GM23248 (cell line): ENCODE measurements around the gene UGDH. TPM values are rescaled to one million over a fixed set of nuclear protein-coding genes. Genes with fewer than 3 reads are reported as not detected.
A peak's percentile ranks its signal among the peaks of the same experiment; 100 is the strongest.

ENCODE experiments used
- DNase-seq: peaks from one replicate; pipeline ENCODE4 v3.0.0-alpha.2; 2015
- H2AFZ ChIP-seq: fragments of 200-600 bp; sonication (generic); 2 replicates; pipeline ENCODE4 v1.6.1; 2016; ENCODE audit warnings: antibody characterized with exemption
- H3F3A ChIP-seq: fragments of 200-600 bp; sonication (generic); 2 replicates; pipeline ENCODE4 v1.6.1; 2016; ENCODE audit warnings: mild to moderate bottlenecking, antibody characterized with exemption, mixed run types; ENCODE audit not compliant: insufficient read depth
- H3K27ac ChIP-seq: fragments of 200-600 bp; sonication (generic); 2 replicates; pipeline ENCODE4 v1.5.1; 2016; ENCODE audit warnings: mild to moderate bottlenecking
- H3K27me3 ChIP-seq: fragments of 200-600 bp; sonication (generic); replicated peaks from 2 replicates; pipeline ENCODE4 v1.6.1; 2016; ENCODE audit warnings: mild to moderate bottlenecking; ENCODE audit not compliant: insufficient read depth
- H3K36me3 ChIP-seq: fragments of 200-600 bp; sonication (generic); 2 replicates; pipeline ENCODE4 v1.6.1; 2016; ENCODE audit warnings: low read depth, mild to moderate bottlenecking
- H3K4me1 ChIP-seq: fragments of 200-600 bp; sonication (generic); 2 replicates; pipeline ENCODE4 v1.6.1; 2016; ENCODE audit warnings: mild to moderate bottlenecking; ENCODE audit not compliant: insufficient read depth
- H3K4me2 ChIP-seq: fragments of 200-600 bp; sonication (generic); one replicate; pipeline ENCODE4 v1.6.1; 2016; ENCODE audit warnings: mild to moderate bottlenecking; ENCODE audit not compliant: unreplicated experiment
- H3K4me3 ChIP-seq: fragments of 200-600 bp; sonication (generic); 2 replicates; pipeline ENCODE4 v1.5.1; 2016; ENCODE audit warnings: mild to moderate bottlenecking
- H3K79me2 ChIP-seq: fragments of 200-600 bp; sonication (generic); 2 replicates; pipeline ENCODE4 v1.6.1; 2016; ENCODE audit warnings: mild to moderate bottlenecking; ENCODE audit not compliant: insufficient read depth
- H3K9ac ChIP-seq: fragments of 200-600 bp; sonication (generic); 2 replicates; pipeline ENCODE4 v1.6.1; 2016; ENCODE audit warnings: mild to moderate bottlenecking
- H3K9me2 ChIP-seq: fragments of 200-600 bp; sonication (generic); 2 replicates; pipeline ENCODE4 v1.6.1; 2016; ENCODE audit warnings: mixed run types, mild to moderate bottlenecking, moderate library complexity; ENCODE audit not compliant: insufficient read depth
- H3K9me3 ChIP-seq: fragments of 200-600 bp; sonication (generic); one replicate; pipeline ENCODE4 v1.6.1; 2017; ENCODE audit warnings: low read depth
- H4K20me1 ChIP-seq: fragments of 200-600 bp; sonication (generic); 2 replicates; pipeline ENCODE4 v1.6.0; 2016; ENCODE audit not compliant: insufficient read depth
- EZH2 ChIP-seq: fragments of 200-600 bp; sonication (generic); IDR thresholded peaks from 2 replicates; pipeline ENCODE4 v1.6.1; 2018; ENCODE audit warnings: antibody characterized with exemption, mild to moderate bottlenecking; ENCODE audit not compliant: insufficient read depth, poor library complexity, severe bottlenecking
- EZH2phosphoT487 ChIP-seq: fragments of 200-600 bp; sonication (generic); IDR thresholded peaks from 2 replicates; pipeline ENCODE4 v1.6.1; 2018; ENCODE audit warnings: antibody characterized with exemption, moderate library complexity, mild to moderate bottlenecking, low read depth; ENCODE audit not compliant: insufficient read depth
- WGBS, 2 experiments: methylation state at CpG; one replicate each; pipeline ENCODE4 v1.1.6; 2015 to 2017; ENCODE audit warnings: low lambda C conversion rate in 2 of 2, low coverage in 1 of 2; ENCODE audit errors: missing lambda C conversion rate in 2 of 2; 5-methylcytosine and 5-hydroxymethylcytosine counted together
- in situ Hi-C: fragments of 300-500 bp; cut with MboI; formaldehyde crosslinking; loops from 2 replicates; pipeline ENCODE4 v1.15.0; 2020
- polyA plus RNA-seq: library from polyadenylated mRNA; unstranded; fragments of >200 nt; fragmentation: Nextera tagmentation; extraction: Ambion mirVana; gene quantifications from 2 replicates; pipeline ENCODE4 v1.2.1, GENCODE V29; 2016
- total RNA-seq: library from RNA; depleted of rRNA; stranded (reverse); fragments of >200 nt; shearing (Covaris generic); gene quantifications from 2 replicates; pipeline ENCODE4 v1.2.3, GENCODE V29; 2014

The UGDH gene
- total and polyA plus RNA-seq, 2 experiments from 2014 or later: 140 to 263 TPM

GRCh38 chr4:39562792-39563191 is 35.6 kb upstream of the UGDH start:
- in situ Hi-C loops: no loop called here
- Histone ChIP-seq H3F3A (peaks cover 28% of the 10 kb centered on the region), H3K4me1 (peaks cover 9% of the 10 kb centered on the region), H3K9me3 (no peaks in the 10 kb centered on the region), H3K4me2 (no peak overlapping the region), H2AFZ (no peak overlapping the region), H3K4me3 (no peak overlapping the region), H3K79me2 (no peaks in the 10 kb centered on the region), H4K20me1 (no peaks in the 10 kb centered on the region), H3K9me2 (no peaks in the 10 kb centered on the region), H3K9ac (no peak overlapping the region), H3K27me3 (no peaks in the 10 kb centered on the region), H3K36me3 (peaks cover 13% of the 10 kb centered on the region; the same call in 1 of the 2 replicates), H3K27ac (no peak overlapping the region)
- no peak for TF ChIP-seq EZH2phosphoT487
- TF ChIP-seq EZH2: no peak
- WGBS, 2 experiments: 87 to 90% methylated on average over 5 of the region's 5 CpGs
- DNase-seq: no peak

GRCh38 chr4:39559626-39560025 is 32.4 kb upstream of the UGDH start:
- H3K27ac ChIP-seq: no peak overlapping the region
- H2AFZ ChIP-seq: no peak overlapping the region
- no peaks in the 10 kb centered on the region for H3K4me1 ChIP-seq
- no peaks in the 10 kb centered on the region for H3K27me3 ChIP-seq
- DNase-seq: peak; percentile 30
- no peak overlapping the region for H3K9ac ChIP-seq
- H3K9me3 ChIP-seq: no peaks in the 10 kb centered on the region
- no peaks in the 10 kb centered on the region for H4K20me1 ChIP-seq
- in situ Hi-C loops: no loop called here
- H3K36me3 ChIP-seq: peaks cover 4% of the 10 kb centered on the region; the same call in 1 of the 2 replicates
- H3K9me2 ChIP-seq: no peaks in the 10 kb centered on the region
- WGBS, 2 experiments: 83 to 87% methylated on average over 9 of the region's 9 CpGs
- peaks cover 5% of the 10 kb centered on the region for H3F3A ChIP-seq
- no peak overlapping the region for H3K4me3 ChIP-seq
- TF ChIP-seq EZH2 (no peak), EZH2phosphoT487 (no peak)
- no peak overlapping the region for H3K4me2 ChIP-seq
- H3K79me2 ChIP-seq: no peaks in the 10 kb centered on the region

- H3K36me3 ChIP-seq: no peaks in the 10 kb centered on the region
- H3K4me3 ChIP-seq: no peak overlapping the region
- no peaks in the 10 kb centered on the region for H3K27me3 ChIP-seq
- no peaks in the 10 kb centered on the region for H3F3A ChIP-seq
- H3K79me2 ChIP-seq: no peaks in the 10 kb centered on the region
- H3K9me2 ChIP-seq: no peaks in the 10 kb centered on the region
- no peaks in the 10 kb centered on the region for H3K9me3 ChIP-seq
- no peak for TF ChIP-seq EZH2phosphoT487
- TF ChIP-seq EZH2: no peak
- DNase-seq: no peak
- no peak overlapping the region for H3K4me2 ChIP-seq
- H3K27ac ChIP-seq: no peak overlapping the region
- WGBS, 2 experiments: 87 to 91% methylated on average over 3 of the region's 3 CpGs
- in situ Hi-C loops: no loop called here
- no peaks in the 10 kb centered on the region for H4K20me1 ChIP-seq
- H2AFZ ChIP-seq: no peak overlapping the region
- no peaks in the 10 kb centered on the region for H3K4me1 ChIP-seq
- H3K9ac ChIP-seq: no peak overlapping the region
Measured at GRCh38 chr4:39555472-39555871, 28.2 kb upstream of the UGDH start.

DNA sequence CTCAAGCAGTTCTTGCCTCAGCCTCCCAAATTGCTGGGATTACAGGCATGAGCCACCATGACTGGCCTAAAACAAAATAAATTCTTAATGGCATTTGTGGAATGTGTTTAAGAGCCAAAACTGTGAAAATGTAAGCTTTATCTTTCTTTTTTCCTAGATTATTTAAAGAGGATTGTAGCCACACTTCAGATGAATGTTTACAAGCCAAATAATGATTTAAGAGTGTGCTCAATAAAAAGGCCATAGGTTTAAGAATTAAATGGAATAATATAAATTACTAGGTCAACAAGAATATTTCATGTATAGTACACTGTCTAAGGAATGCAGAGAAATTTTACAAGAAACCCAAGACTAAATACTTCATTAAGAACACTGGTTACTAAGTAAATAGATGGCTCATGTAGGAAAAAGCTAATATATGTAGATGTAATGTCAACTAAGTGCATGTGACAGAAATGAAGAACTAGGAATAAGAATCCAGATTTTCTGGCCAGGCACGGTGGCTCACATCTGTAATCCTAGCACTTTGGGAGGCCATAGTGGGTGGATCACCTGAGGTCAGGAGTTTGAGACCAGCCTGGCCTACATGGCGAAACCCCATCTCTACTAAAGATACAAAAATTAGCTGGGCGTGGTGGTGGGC is 21.3 kb upstream of the UGDH start:
- no peaks in the 10 kb centered on the region; the same call in 1 of the 2 replicates for H3K79me2 ChIP-seq
- peak overlapping the region; percentile 1; the same call in 1 of the 2 replicates for H3K9ac ChIP-seq
- peak; percentile 42 for DNase-seq
- WGBS, 2 experiments: 94 to 100% methylated on average over 3 of the region's 3 CpGs
- H2AFZ ChIP-seq: no peak overlapping the region
- no peaks in the 10 kb centered on the region for H3K9me2 ChIP-seq
- no peaks in the 10 kb centered on the region for H4K20me1 ChIP-seq
- peak overlapping the region; percentile 46 for H3K27ac ChIP-seq
- H3K4me3 ChIP-seq: no peak overlapping the region
- H3K36me3 ChIP-seq: no peaks in the 10 kb centered on the region
- TF ChIP-seq EZH2phosphoT487 (no peak), EZH2 (no peak)
- H3K27me3 ChIP-seq: no peaks in the 10 kb centered on the region
- in situ Hi-C loops: no loop called here
- peaks cover 24% of the 10 kb centered on the region for H3K4me1 ChIP-seq
- no peaks in the 10 kb centered on the region for H3K9me3 ChIP-seq
- peaks cover 31% of the 10 kb centered on the region for H3F3A ChIP-seq
- H3K4me2 ChIP-seq: no peak overlapping the region
